CD4-positive, alpha-beta T cell treated with Interleukin-17A for 1 hour (primary cell): ENCODE results near the gene IDE.
"Not testable (repeated sequence)": the region's sequence is repeated elsewhere in the genome, so short reads cannot be mapped to it uniquely, and the experiment has no call there.

Experiments used
- DNase-seq: peaks from one replicate; pipeline ENCODE4 v3.0.0-alpha.2; 2020

Gene IDE

GRCh38 chr10:92413519-92413918 lies 160.4 kb downstream of the IDE start:
- DNase-seq, result no peak

GRCh38 chr10:92413011-92413410 lies 160.9 kb downstream of the IDE start:
- DNase-seq, result no peak

- DNase-seq, result no peak
Observed at GRCh38 chr10:92411406-92411805, 162.5 kb downstream of the IDE start.

- DNase-seq, result no peak
Observed at GRCh38 chr10:92410501-92410900, 163.4 kb downstream of the IDE start.

GRCh38 chr10:92408017-92408361 lies 165.9 kb downstream of the IDE start:
- DNase-seq, result no peak

- DNase-seq, result no peak
Observed at GRCh38 chr10:92407305-92408016, 166.4 kb downstream of the IDE start.

DNA sequence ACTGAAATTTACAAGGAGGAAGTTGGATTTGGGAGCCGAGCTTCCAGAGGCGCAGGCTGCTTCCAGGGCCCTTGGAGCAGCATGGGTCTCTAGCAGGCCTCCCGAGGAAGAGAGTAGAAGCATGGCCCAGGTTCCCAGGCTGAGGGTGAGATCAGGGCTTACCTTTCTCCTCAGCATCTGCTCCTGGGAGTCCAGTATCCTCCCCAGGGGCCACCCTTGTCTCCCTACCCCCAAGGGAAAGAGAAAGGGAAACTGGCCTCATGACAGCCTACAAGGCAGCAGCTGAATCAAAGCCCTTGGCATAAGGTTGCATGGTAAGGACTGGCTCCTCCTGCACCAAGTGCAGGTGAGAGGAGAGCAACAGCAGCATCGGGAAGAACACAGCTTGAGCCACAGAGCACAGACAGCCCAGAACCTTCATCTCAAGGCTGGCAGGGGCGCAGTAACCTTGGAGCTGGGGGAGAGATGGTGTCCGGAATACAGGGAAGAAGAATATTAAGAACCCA lies 168.4 kb downstream of the IDE start:
- no peak for DNase-seq

DNA sequence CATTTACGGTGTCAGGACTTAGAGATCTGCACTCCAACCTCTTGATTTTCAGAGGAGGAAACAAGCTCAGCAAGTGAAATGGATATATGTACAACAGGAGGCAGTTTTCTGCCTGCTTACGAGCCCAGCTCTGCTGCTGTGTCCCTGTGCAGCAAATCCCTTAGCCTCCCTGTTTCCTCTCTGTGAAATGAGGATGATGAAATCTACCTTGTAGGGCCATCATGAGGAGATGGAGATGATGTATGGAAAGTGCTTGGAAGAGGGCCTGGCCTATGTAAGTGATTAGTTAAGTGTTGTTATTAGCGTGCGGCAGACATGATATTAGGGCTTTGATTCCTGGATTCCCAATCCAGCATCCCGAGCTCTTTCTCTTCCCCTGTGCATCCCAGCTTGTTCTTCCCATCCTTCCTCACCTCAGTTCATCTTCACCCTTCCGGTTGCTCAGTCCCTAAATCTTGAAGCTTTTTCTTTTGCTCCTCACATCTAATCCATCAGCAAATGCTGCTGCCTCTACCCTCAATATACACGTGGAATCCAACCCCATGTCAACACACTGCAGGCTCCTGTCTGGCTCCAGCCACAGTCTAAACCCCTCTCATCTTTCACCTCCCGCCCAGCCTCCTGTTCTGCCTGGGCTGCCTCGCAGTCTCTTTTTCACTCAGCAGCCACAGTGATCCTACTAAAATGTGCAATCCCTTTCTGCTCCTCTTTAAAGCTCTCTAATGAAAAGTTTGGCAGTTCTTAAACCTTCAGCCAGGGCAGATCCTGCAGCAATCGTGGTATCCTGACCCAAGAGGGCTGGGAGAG lies 169.1 kb downstream of the IDE start:
- no peak for DNase-seq

DNA sequence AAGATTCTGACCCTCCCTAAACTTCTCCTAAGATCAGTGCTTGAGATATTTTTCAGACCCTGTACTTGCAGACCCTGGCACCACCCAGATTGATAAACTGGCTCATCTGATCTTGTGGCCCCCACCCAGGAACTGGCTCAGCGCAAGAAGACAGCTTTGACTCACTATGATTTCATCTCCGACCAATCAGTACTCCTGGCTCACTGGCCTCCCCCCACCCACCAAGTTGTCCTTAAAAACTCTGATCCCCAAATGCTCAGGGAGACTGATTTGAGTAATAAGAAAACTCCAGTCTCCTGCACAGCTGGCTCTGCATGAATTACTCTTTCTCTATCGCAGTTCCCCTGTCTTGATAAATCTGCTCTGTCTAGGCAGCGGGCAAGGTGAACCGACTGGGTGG lies 171.7 kb downstream of the IDE start:
- DNase-seq, result not testable (repeated sequence)
